Epithelial cell of prostate (primary cell): Measurements from ENCODE around the gene HNF1A.

ENCODE experiments used
- DNase-seq: peaks from one replicate; pipeline ENCODE4 v3.0.0-alpha.2; 2011; ENCODE audit warnings: low read depth, low spot score
- H3K27ac ChIP-seq: fragments of 450-650 bp; 2 replicates; pipeline ENCODE4 v1.5.1; 2017; ENCODE audit warnings: mild to moderate bottlenecking

The HNF1A gene

DNA sequence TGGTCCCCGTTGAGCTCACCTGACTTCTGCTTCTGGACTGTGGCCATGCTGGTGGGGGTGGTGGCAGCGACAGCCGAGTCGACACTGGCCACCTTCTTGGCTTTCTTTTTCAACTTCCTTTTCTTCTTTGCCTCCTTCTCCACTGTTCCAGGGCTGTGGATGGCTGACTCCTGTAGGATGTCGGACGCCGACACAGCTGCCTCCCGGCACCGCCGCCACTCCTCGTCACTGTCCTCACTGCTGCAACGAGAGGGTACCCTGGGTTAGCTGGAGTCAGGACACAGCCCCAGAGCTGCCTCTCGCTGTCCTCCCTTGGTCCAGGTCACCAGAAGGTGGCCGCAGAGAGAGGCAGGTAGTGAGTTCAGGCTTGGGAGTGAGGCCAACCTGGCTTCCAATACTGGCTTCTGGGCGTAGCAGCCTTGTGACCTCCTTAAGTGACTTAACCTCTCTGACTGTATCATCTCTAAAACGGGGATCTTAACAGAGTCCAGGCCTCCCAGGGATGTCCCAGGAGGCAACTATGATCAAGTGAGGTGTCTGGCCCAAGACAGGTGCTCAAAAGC lies 26.0 kb downstream of the HNF1A start:
- no peak overlapping the region for H3K27ac ChIP-seq
- no peak for DNase-seq

DNA sequence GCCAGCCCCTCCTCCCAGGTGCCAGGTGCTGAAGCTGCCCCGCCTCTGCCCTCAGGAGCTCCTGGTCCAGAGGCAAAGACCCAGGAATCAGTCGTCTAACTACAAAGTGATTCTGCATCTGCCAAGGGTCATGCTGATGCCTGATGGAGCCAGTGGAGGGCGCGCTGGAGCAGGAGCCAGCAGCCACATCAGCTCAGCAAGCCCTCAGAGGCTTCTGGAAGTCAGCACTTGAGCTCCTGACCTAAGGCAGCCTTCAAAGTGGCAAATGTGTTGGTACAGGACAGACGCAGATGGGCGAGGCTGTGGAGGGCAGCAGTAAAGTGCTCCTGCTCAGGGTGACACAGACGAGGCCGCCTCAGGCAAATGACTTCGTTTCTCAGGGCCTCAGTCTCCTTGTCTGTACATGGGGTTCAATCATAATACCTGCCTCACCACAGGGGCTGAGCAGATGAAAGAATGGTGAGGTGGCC lies 27.0 kb downstream of the HNF1A start:
- no peak for DNase-seq
- H3K27ac ChIP-seq: no peak overlapping the region

DNA sequence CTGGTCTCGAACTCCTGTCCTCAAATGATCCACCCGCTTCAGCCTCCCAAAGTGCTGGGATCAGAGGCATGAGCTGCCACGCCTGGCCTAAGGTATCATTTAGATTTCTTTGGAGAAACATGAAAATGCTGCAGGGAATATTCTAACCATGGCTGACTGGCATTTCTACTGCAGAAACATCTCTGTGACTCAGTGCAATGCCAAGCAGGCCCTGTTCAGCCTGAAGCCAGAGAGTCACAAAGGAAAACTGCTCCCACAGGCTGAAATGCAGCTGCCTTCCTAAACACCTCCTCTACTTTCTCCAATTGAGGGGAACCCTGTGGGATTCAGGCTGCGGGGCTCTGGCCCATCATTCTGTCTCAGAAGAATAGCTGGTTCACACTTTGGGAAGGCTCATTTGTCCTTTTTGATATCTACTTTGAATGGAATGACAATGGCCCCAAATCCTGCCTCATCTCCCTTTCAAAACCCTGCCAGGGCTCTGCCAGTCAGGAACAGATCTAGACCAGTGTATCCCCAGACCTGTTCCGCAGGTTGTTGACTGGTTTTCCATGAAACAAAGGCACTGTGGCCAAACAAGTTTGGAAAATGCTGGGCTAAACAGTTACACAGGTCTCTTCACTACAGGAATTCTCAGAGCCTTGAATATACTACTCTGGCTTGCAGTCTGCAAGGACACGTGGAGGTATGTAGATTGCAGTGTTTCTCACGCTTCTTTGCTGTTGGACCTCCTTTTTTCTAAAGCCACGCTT lies 30.2 kb downstream of the HNF1A start:
- DNase-seq: no peak
- H3K27ac ChIP-seq: no peak overlapping the region

DNA sequence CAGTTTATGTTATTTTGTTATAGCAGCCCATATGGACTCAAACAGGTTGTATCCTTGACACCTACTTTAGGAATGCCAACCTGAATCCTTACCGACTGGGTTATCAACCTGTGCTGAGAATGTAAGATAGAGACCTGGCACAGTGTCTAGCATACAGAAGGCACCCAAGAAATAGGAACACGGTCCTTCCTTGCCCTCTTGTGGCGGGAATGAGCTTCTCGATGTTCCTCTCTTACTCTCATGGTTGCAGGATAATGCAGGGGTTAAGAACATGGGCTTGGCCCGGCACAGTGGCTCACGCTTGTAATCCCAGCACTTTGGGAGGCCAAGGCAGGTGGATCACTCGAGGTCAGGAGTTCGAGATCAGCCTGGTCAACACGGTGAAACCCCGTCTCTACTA lies 31.4 kb downstream of the HNF1A start:
- DNase-seq: no peak
- no peak overlapping the region for H3K27ac ChIP-seq

DNA sequence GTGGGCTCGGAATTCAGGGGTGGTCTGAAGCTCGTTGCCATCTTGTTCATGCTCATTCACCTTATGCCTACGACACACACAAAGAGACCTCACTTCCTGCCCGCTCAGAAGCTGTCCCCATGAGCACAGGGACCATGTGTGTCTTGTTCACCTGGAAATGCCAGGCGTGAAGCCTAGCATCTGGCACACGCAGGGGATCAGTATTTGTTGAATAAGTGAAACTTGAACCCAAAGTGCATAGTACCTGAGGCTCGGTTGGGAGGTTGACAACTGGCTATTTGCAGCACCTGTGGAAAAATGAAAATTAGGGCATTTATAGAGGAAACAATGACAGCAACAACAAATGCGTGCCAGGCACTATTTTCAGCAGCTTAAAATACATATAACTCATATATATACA lies 32.5 kb downstream of the HNF1A start:
- no peak for DNase-seq
- H3K27ac ChIP-seq: no peak overlapping the region

DNA sequence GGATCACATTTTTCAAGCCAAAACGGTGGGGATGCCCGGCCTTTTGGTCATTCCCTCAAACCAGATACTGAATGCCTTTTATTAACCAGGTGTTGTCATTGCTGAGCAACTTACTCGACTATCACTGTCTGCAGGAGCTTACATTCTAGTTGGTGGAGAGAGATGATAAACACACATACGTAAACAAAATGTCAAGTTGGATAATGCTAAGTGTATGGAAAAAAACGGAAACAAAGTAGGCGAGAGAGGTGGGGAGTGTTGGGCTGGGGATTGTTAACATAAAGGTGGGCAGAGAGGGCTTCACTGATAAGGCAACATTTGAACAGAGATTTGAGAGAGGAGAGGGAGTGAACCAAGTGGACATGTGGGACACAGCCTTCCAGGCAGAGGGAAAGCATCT lies 33.5 kb downstream of the HNF1A start:
- H3K27ac ChIP-seq: no peak overlapping the region
- DNase-seq: no peak

DNA sequence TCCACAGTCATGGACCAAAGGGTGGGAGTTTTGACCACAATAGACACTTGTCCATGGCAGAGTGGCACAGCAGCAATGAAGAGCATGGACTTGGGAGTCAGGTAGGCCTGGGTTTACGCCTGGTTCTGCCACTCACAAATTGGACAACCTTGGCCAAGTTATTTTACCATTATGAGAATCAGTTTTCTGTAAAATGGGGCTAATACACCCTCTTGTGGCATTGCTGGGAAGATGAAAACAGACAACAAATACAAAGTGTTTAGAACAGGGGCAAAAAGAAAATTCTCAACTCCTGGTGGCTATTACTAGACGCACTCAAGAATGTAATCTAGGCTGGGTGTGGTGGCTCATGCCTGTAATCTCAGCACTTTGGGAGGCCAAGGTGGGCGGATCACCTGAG lies 35.4 kb downstream of the HNF1A start:
- H3K27ac ChIP-seq: no peak overlapping the region
- DNase-seq: no peak

DNA sequence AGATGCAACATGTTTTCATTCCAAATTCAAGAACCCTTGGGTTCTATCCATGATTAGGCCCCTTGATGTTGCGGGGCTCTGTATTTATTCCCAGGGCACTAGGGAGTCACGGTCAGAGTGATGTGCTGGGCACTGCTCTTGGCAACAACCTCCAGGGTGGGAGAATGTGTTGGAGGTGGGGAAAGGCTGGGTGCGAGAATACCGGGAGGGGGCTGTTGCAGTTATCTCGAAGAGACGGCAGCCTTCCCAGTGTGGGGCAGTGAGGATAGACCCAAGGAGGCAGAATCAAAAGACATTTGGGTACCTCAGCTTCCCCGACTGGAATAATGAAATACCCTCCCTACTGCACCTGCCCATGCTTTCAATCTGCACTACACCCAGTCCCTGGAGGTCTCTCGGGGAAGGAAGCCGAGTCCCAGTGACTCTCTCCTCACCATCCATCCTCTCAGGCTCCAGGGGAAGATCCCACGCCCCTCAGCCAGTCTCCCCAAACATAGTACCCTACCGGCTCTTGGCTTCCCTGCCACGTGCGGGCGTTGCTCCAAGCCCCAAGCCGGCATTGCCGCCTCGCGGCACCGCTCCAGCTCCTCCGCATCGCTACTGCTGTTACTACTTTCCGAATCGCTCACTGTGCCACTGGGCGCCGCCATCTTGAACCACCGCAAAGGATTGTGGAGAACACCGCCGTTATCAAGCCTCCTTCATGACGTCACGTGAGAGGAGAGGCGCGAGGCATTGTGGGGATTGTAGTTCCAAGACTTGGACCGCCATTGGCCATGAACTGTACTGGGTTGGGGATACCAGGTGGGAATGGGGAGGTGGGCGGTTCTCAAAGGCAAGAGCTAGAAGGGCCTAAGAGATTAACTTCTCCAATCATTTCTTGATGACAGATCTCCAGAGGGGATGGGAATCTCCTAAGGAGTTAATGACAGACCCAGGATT lies 37.8 kb downstream of the HNF1A start, which contains the start of gene C12orf43:
Gene C12orf43 (minus strand): TSS at position 663 of the 942 bp plus-strand sequence. CDS start 13 bp downstream, at position 650.
- DNase-seq: peak; percentile 50

DNA sequence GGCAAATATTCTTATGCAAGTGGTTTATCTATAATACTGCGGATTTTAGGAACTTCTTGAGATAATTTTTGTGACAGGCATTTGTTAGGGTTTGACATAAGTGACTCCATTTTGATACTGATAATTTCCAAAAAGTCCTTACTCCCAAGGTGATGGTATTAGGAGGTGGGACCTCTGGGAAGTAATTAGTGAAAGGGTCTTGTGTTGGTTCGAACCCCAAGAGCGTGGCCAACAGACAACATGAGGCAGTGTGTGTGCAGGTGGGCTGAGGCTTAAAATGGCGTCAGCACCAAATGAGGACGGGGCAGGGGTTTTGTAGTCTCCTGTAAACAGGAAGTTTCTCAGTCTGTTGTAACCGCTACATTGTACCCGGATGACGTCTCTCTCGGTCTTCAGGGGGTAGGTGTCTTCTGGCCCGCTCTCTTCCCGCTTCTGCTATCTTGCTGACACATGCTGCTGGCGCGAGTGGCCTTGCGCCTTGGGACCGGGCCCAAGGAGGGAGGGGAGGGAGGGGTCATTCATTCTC lies 39.7 kb downstream of the HNF1A start:
- DNase-seq: no peak
- H3K27ac ChIP-seq: no peak overlapping the region

More for the DNA sequence above, 37.8 kb downstream of the HNF1A start, which contains the start of gene C12orf43:
- peak within 1 kb of the TSS; percentile 48 for H3K27ac ChIP-seq

DNA sequence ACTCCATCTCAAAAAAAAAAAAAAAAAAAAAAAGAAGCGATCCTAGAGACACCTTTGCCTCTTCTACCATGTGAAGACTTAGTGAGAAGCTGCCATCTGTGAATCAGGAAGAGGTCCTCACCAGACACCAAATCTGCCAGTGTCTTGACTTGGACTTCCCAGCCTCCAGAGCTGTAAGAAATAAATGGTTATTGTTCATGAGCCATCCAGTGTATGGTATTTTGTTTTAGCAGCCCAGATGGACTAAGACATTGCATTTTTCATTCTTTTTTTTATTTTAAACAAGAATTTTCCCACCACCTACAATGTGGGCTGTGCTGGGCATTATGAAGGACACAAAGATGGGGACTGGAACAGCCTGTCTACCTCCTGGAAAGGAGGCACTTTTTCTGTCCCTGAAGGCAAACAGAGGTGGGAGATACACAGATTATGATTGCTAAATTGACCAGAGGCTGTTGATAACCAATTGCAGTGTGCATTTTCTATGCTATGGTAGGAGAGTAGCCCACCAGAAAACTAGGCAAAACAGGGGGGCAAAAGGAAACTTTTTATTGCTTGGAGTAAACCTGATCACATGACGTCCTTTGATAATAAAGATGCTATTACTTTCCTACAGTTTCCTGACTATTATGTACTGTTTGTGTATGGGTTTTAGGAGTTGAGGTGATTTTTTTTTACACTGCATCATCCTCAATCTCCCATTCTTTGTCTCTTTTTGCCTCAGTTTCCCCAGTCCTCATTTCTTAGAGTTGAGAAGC lies 40.7 kb downstream of the HNF1A start:
- no peak overlapping the region for H3K27ac ChIP-seq
- DNase-seq: no peak

DNA sequence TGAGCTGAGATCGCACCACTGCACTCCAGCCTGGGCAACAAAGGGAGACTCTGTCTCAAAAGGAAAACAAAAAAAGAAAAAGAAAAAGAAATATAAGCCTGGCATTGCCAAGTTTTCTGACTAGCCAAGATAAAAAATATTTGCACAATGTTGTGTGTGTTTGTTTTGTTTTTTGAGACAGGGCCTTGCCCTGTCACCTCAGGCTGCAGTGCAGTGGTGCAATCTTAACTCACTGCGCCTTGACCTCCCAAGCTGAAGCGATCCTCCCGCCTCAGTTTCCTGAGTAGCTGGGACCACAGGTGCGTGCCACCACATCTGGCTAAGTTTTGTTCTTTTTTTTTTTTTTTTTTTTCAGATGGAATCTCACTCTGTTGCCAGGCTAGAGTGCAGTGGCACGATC lies 43.4 kb downstream of the HNF1A start:
- DNase-seq: no peak
- H3K27ac ChIP-seq: no peak overlapping the region

DNA sequence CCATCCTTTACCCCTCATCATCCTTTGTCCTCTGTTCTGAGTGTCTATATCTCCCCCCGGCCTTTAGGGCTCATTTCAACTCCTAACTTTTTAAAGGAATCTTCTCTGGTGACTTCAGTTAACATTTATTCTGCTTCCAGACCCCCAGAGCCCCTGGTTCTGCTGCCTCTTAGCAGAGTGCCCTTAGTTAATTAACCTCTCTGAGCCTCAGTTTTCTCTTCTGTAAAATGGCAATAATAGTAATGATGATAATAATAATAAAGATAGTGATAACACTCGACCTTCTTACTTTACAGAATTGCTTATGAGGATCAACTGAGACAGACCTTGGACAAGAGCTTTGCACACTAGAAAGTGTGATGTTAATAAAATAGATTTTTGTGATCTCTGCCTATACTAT lies 44.4 kb downstream of the HNF1A start:
- no peak overlapping the region for H3K27ac ChIP-seq
- no peak for DNase-seq

DNA sequence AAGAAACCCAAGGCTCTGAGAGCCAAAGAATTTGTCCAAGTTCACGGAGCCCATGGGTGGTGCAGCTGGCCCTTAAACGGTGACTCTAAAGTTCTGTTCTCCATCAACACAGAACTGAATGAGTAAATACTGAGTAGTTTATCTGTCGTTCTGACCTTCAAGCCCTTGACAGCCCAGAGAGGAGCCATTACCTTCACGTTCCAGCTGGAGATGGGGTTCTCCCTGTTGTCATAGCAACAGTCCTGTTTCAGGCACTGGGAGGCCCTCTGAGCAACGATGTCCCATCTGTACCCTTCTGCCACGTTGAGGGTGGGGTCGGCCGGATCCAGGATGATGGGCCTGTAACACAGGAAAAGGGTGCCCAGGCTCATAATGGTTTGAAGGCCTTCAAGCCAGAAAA lies 45.5 kb downstream of the HNF1A start:
- no peak for DNase-seq
- no peak overlapping the region for H3K27ac ChIP-seq

DNA sequence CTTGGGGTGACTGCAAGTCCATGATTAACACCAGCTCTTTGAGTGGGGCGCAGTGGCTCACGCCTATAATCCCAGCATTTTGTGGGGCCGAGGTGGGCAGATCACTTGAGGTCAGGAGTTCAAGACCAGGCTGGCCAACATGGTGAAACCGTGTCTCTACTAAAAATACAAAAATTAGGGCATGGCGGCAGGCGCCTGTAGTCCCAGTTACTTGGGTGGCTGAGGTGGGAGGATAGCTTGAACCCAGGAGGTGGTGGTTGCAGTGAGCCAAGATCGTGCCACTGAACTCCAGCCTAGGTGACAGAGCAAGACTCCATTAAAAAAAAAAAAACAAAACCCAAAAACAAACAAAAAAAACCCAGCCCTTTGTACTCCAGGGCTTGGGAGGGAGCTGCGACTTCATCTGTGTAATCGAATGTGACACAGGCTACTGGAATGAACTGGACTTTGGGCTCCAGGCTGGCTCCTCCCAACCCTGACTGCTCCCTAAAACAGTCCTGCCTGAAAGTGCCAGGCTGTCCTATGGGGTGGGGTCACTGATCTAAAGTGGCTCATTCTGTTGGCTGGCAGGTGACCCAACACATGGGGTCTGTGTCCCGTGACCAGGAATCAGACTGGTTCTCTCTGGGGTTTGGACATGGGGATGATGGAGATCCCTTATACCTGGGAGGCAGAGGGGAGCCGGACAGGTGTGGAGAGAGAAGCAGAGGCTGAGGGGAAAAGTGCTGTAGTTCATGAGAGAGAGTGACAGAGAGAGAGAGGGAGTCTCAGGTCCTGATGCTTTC lies 47.3 kb downstream of the HNF1A start:
- H3K27ac ChIP-seq: peak overlapping the region; percentile 62
- DNase-seq: no peak

DNA sequence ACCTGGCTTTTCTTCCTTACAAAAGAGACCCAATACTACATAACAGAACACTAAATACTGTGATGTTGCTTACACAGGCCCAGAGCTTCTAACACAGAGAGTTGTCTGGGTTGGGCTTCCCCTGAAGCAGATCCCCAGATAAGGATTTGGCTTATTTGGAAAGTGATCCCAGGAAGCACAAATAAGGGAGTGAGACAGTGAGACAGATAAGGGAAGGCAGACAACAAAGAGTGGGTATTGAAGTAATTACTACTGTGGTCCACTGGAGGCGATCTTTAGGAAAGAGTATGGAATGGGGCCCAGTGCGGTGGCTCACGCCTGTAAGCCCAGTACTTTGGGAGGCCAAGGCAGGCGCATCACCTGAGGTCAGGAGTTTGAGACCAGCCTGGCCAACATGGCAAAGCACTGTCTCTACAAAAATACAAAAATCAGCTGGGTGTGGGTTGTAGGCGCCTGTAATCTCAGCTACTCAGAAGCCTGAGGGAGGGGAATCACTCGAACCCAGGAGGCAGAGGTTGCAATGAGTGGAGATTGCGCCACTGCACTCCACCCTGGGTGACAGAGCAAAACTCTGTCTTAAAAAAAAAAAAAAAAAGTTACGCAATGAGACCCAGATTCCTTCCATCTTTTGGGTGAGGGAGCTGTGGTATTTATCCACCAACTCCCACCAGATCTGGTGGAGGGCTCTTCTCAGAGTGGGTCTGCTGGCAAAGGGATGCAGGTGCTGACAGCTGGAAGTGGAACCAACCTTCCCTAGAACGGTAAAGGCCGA lies 48.1 kb downstream of the HNF1A start:
- peak overlapping the region; percentile 62 for H3K27ac ChIP-seq
- DNase-seq: no peak

DNA sequence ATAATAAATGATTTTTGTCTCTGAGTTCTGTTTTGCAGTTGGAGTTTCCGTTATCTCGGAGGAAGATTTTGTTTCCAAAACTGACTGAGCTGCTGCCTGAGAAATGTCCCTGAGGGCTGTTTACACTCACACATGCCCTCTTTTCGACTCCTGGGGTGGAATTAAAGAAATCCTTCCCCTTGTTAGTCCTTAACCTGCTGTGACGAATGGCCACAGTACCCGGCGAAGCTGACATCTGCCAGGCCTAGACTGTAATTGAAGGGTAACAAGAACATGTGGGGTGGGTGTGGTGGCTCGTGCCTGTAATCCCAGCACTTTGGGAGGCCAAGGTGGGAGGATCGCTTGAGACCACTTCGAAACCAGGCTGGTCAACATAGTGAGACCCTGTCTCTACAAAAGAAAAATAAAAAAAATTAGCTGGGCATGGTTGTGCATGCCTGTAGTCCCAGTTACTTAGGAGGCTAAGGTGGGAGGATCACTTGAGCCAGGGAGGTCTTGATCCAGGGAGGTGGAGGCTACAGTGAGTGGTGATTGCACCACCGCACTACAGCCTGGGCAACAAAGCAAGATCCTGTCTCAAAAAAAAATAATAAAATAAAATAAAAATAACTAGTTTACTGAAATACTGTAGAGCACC lies 52.4 kb downstream of the HNF1A start:
- no peak for DNase-seq

DNA sequence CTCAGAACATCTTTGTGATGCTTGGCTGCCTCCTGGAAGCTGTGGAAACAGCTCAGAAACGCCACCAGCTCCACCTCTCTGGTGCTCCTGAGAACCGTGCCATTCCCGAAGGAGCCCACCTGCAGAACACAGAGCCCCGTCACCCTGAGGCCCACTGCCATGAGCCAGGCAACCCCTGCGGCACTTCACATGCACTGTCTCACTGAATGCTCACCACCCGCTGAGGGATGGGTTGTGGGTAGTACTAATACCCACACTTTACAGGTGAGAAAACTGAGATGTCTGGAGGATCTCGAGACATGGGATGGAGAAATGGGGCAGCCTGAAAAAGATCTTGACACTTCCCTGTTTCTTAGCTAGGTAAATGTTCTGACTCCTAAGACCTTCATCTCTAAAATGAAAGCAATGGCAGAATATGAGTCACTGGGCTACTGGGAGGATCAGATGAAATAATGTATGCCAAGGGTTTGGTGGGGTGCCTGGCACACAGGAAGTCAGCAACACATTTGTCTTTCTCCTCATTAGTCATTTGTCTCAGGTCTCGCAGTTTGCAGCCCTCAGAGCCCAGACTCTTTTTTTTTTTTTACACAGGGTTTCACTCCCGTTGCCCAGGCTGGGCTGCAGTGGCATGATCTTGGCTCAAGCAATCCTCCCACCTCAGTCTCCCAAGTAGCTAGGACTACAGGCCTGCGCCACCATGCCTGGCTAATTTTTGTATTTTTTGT lies 55.4 kb downstream of the HNF1A start:
- peak overlapping the region; percentile 87 for H3K27ac ChIP-seq

More for the DNA sequence above, 52.4 kb downstream of the HNF1A start:
- H3K27ac ChIP-seq: no peak overlapping the region

More for the DNA sequence above, 55.4 kb downstream of the HNF1A start:
- peak; percentile 80 for DNase-seq
